HUES48 (cell line): ENCODE measurements around the gene HNF1B.

Experiments used
- H3K27ac ChIP-seq: one replicate; pipeline ENCODE4 v1.7.0; 2013; ENCODE audit warnings: low read depth, low read length, inconsistent platforms
- H3K27me3 ChIP-seq: 2 replicates; pipeline ENCODE4 v1.6.1; 2013; ENCODE audit warnings: mild to moderate bottlenecking, low read length; ENCODE audit not compliant: control insufficient read depth, insufficient read depth
- H3K36me3 ChIP-seq: 2 replicates; pipeline ENCODE4 v1.6.1; 2013; ENCODE audit warnings: low read length; ENCODE audit not compliant: control insufficient read depth, insufficient read depth
- H3K4me1 ChIP-seq: 2 replicates; pipeline ENCODE4 v1.6.1; 2013; ENCODE audit warnings: mild to moderate bottlenecking, low read length; ENCODE audit not compliant: control insufficient read depth, insufficient read depth
- H3K4me3 ChIP-seq: 2 replicates; pipeline ENCODE4 v1.5.1; 2013; ENCODE audit warnings: mild to moderate bottlenecking, low read depth, low read length
- H3K9ac ChIP-seq: 2 replicates; pipeline ENCODE4 v1.6.1; 2013; ENCODE audit warnings: mild to moderate bottlenecking, low read depth, low read length, moderate library complexity
- H3K9me3 ChIP-seq: 2 replicates; pipeline ENCODE4 v1.6.1; 2013; ENCODE audit warnings: low read length; ENCODE audit not compliant: control insufficient read depth, insufficient read depth

HNF1B gene

GRCh38 chr17:37743875-37744632 is 805 bp downstream of the HNF1B start:
- Histone ChIP-seq H3K36me3 (no peaks in the 10 kb centered on the region), H3K27ac (no peak overlapping the region), H3K9ac (no peak overlapping the region), H3K4me1 (peaks cover 24% of the 10 kb centered on the region), H3K9me3 (no peaks in the 10 kb centered on the region), H3K4me3 (peak overlapping the region; percentile 68), H3K27me3 (peaks cover 100% of the 10 kb centered on the region)

GRCh38 chr17:37743612-37743874 is 1.3 kb downstream of the HNF1B start:
- H3K27ac ChIP-seq, result no peak overlapping the region
- peak overlapping the region; percentile 68 for H3K4me3 ChIP-seq
- H3K9me3 ChIP-seq, result no peaks in the 10 kb centered on the region
- peaks cover 24% of the 10 kb centered on the region for H3K4me1 ChIP-seq
- H3K36me3 ChIP-seq, result no peaks in the 10 kb centered on the region
- H3K9ac ChIP-seq, result no peak overlapping the region
- H3K27me3 ChIP-seq, result peaks cover 100% of the 10 kb centered on the region

- Histone ChIP-seq H3K27me3 (peaks cover 100% of the 10 kb centered on the region), H3K27ac (no peak overlapping the region), H3K9ac (no peak overlapping the region), H3K36me3 (no peaks in the 10 kb centered on the region), H3K4me1 (peaks cover 24% of the 10 kb centered on the region), H3K9me3 (no peaks in the 10 kb centered on the region), H3K4me3 (peak overlapping the region; percentile 68)
Observed at GRCh38 chr17:37742762-37743611, 1.9 kb downstream of the HNF1B start.

GRCh38 chr17:37742116-37742761 is 2.6 kb downstream of the HNF1B start:
- Histone ChIP-seq H3K9ac (no peak overlapping the region), H3K27me3 (peaks cover 98% of the 10 kb centered on the region), H3K27ac (peak overlapping the region; percentile 33), H3K4me1 (peaks cover 24% of the 10 kb centered on the region), H3K36me3 (no peaks in the 10 kb centered on the region), H3K9me3 (no peaks in the 10 kb centered on the region), H3K4me3 (peak overlapping the region; percentile 68)

GRCh38 chr17:37741341-37742115 is 3.3 kb downstream of the HNF1B start:
- Histone ChIP-seq H3K27me3 (peaks cover 98% of the 10 kb centered on the region), H3K4me3 (peak overlapping the region; percentile 68), H3K27ac (peak overlapping the region; percentile 33), H3K4me1 (peaks cover 24% of the 10 kb centered on the region), H3K36me3 (no peaks in the 10 kb centered on the region), H3K9ac (no peak overlapping the region), H3K9me3 (no peaks in the 10 kb centered on the region)

- Histone ChIP-seq H3K9me3 (no peaks in the 10 kb centered on the region), H3K27me3 (peaks cover 98% of the 10 kb centered on the region), H3K36me3 (no peaks in the 10 kb centered on the region), H3K4me3 (no peak overlapping the region), H3K9ac (no peak overlapping the region), H3K27ac (no peak overlapping the region), H3K4me1 (peaks cover 22% of the 10 kb centered on the region)
Observed at GRCh38 chr17:37740915-37741314, 3.9 kb downstream of the HNF1B start.

GRCh38 chr17:37737971-37738370 is 6.9 kb downstream of the HNF1B start:
- Histone ChIP-seq H3K9me3 (no peaks in the 10 kb centered on the region), H3K27me3 (peaks cover 93% of the 10 kb centered on the region), H3K27ac (no peak overlapping the region), H3K36me3 (no peaks in the 10 kb centered on the region), H3K4me1 (peaks cover 6% of the 10 kb centered on the region; the same call in 1 of the 2 replicates), H3K4me3 (no peak overlapping the region), H3K9ac (no peak overlapping the region)

- H3K27ac ChIP-seq, result no peak overlapping the region
- H3K4me1 ChIP-seq, result peaks cover 6% of the 10 kb centered on the region; the same call in 1 of the 2 replicates
- H3K36me3 ChIP-seq, result no peaks in the 10 kb centered on the region
- no peaks in the 10 kb centered on the region for H3K9me3 ChIP-seq
- no peak overlapping the region for H3K4me3 ChIP-seq
- no peak overlapping the region for H3K9ac ChIP-seq
- peaks cover 85% of the 10 kb centered on the region for H3K27me3 ChIP-seq
Observed at GRCh38 chr17:37737081-37737480, 7.8 kb downstream of the HNF1B start.

GRCh38 chr17:37736428-37736827 is 8.4 kb downstream of the HNF1B start:
- no peak overlapping the region for H3K27ac ChIP-seq
- no peaks in the 10 kb centered on the region for H3K9me3 ChIP-seq
- H3K4me1 ChIP-seq, result peaks cover 1% of the 10 kb centered on the region; the same call in 1 of the 2 replicates
- no peak overlapping the region for H3K9ac ChIP-seq
- H3K27me3 ChIP-seq, result peaks cover 81% of the 10 kb centered on the region
- no peaks in the 10 kb centered on the region for H3K36me3 ChIP-seq
- no peak overlapping the region for H3K4me3 ChIP-seq

GRCh38 chr17:37735165-37735564 is 9.7 kb downstream of the HNF1B start:
- no peaks in the 10 kb centered on the region for H3K36me3 ChIP-seq

More at GRCh38 chr17:37735165-37735564, 9.7 kb downstream of the HNF1B start:
- no peak overlapping the region for H3K9ac ChIP-seq
- H3K27me3 ChIP-seq, result peaks cover 71% of the 10 kb centered on the region
- no peaks in the 10 kb centered on the region for H3K9me3 ChIP-seq
- H3K4me1 ChIP-seq, result no peaks in the 10 kb centered on the region
- H3K4me3 ChIP-seq, result no peak overlapping the region
- no peak overlapping the region for H3K27ac ChIP-seq
